Activated CD8-positive, alpha-beta memory T cell treated with anti-CD3 and anti-CD28 coated beads, Interleukin-2, amount 50 U/mL, for 1 hour (primary cell): ENCODE results near the gene IFITM1.
A peak's percentile ranks its signal among the peaks of the same experiment; 100 is the strongest.
"Not testable (repeated sequence)": the region's sequence is repeated elsewhere in the genome, so short reads cannot be mapped to it uniquely, and the experiment has no call there.

Experiments used
- DNase-seq: peaks from one replicate; pipeline ENCODE4 v3.0.0-alpha.2; 2020; ENCODE audit errors: extremely low read depth

IFITM1 gene

DNA sequence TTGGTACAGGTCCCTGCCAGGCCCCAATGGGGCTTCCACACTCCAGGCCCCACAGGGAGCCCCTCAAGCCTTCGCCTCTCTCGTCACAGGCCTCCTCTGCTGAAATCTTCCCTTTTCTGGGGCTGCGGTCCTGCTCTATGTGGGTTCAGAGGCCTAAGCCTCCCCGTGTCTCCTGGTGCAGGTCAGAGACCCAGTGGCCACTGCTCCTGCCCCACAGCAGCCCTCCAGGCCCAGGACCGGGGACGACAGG lies 12.7 kb downstream of the IFITM1 start:
- DNase-seq: no peak

DNA sequence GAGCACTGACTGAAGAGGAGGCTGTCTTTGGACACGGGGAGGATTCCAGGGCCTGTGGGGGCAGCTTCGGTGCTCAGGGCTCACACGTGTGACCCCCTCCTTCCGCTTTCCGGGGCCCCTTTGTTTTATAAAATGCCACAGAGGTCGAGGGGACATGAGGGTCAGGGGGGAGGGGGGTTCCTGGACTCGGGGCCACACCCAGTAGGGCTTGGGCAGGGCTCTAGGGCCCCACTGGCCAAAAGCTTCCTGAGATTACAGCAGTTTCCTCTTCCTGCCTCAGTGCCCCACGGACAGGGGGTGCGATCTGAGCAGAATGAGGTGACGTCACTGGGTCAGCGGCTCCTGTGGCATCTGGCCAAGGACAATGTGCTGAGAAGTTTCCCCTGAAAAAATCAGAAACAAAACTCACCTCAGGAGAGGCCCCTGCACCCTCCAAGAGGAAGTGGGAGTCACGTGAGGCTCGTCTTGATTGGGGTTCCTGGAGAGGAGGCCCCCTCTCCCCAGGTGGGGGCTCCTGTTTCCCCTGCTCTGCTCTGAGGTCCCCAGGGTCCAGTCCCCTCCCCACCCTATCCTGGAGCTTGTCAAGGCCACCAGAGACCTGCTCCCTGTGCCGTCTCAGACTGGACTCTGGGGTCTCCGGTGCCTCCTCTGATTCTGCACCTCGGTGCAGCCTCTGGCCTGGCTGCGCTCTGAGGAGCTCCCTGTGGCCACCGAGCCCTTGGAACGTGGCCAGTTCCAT lies 13.2 kb downstream of the IFITM1 start:
- DNase-seq: peak; percentile 60

DNA sequence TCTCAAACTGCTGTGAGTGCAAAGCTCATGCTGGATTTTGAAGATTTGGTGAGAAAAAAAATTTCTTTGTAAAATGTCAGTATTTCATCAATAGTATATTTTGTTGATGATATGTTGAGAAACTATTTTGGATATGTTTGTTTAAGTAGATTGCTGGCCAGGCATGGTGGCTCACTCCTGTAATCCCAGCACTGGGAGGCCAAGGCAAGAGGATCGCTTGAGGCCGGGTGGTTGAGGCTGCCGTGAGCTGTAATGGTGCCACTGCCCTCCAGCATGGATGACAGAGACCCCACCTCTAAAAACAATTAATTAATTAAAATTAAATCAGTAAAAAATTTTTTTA lies 13.7 kb downstream of the IFITM1 start:
- no peak for DNase-seq

GRCh38 chr11:328012-328411 lies 14.2 kb downstream of the IFITM1 start:
- no peak for DNase-seq

GRCh38 chr11:328516-329100 lies 14.8 kb downstream of the IFITM1 start:
- DNase-seq: not testable (repeated sequence)

GRCh38 chr11:329886-330253 lies 16.0 kb downstream of the IFITM1 start:
- no peak for DNase-seq

- DNase-seq: no peak
These were observed 16.5 kb downstream of the IFITM1 start for GRCh38 chr11:330307-330693.

DNA sequence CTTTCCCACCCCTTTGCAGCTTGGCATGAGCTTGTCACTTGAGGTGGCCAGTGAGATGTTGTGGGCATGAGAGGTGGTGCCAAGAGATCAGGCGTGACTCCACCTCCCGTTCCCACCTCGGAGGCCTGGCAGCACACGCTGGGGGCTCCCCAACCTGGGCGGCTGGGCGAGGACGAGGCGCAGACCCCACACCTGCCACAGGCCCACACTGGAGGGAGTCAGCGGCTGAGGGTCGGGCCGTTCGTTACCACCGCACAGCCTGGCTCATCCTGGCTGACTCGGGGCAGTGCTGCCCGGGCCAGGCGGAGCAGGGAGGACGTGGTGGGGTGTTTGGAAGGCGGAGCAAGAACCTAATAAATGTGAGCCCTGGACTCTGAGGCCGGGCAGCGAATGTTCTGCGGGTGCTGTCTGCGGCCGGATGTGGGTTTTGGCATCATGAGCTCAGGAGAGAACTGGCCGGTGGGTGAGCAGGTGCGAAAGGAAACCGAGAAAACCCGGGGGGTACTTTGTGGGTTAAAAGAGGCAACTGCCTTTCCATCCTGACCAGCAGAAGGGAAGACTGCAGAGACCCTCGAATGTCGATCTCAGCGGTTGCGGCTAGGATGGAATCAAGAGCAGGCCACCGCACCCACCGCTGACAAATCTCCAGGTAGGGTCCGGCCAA lies 17.0 kb downstream of the IFITM1 start:
- no peak for DNase-seq

- no peak for DNase-seq
These were observed 17.7 kb downstream of the IFITM1 start for GRCh38 chr11:331358-332060.

DNA sequence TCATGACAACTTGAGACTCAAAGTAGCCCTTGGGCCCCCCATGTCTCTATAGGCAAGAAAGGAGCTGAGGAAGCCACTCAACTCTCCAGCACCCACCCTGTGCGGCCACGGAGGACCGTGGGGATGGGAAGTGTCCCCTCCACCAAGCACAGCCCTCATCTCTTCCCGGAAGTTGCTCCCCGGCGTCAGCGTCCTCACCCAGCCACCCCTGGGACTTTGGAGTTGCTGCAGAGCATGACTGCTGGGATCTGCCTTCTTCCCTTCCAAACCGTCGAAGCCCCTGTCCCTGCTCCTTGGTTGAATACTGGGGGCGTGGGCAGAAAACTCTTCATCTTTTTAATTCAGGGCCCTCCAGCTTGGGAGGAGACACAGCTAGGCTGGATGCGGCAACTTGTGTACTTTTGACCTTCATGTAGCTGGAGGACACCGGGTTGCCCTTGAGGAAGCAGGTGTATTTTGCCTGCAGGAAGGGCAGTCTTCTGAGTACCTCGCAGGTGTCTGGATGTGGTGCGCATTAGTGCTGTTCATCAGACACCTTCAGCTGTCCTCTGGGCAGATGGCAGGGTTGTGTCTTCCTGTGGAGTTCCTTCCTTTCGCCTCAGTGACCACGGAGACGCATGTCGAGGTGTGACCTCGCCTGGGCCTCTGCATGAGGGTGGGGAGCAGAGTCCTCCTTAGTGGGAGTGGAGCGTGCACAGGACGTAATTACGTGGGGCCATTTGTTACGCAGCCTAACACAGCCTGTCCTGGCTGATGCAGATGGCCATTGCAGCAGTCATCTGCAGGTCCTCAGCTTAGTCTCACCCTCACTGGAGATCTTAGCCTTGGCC lies 19.0 kb downstream of the IFITM1 start:
- no peak for DNase-seq

DNA sequence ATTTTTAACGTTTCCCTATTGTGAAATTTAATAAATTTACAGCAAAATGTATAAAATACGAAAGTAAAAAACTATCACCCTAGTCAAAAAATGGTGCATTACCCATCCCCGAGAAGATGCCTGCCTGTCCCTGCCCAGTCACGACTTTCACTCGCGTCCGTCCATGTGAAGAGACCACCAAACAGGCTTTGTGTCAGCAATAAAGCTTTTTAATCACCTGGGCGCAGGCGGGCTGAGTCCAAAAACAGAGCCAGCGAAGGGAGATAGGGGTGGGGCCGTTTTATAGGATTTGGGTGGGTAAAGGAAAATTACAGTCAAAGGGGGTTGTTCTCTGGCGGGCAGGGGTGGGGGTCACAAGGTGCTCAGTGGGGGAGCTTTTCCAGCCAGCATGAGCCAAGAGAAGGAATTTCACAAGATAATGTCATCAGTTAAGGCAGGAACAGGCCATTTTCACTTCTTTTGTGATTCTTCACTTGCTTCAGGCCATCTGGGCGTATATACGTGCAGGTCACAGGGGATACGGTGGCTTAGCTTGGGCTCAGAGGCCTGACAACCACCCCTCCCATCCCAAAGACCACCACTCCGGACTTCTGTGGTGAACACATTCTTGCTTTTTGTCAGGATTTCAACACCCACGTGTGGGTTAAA lies 19.9 kb downstream of the IFITM1 start:
- DNase-seq: not testable (repeated sequence)

DNA sequence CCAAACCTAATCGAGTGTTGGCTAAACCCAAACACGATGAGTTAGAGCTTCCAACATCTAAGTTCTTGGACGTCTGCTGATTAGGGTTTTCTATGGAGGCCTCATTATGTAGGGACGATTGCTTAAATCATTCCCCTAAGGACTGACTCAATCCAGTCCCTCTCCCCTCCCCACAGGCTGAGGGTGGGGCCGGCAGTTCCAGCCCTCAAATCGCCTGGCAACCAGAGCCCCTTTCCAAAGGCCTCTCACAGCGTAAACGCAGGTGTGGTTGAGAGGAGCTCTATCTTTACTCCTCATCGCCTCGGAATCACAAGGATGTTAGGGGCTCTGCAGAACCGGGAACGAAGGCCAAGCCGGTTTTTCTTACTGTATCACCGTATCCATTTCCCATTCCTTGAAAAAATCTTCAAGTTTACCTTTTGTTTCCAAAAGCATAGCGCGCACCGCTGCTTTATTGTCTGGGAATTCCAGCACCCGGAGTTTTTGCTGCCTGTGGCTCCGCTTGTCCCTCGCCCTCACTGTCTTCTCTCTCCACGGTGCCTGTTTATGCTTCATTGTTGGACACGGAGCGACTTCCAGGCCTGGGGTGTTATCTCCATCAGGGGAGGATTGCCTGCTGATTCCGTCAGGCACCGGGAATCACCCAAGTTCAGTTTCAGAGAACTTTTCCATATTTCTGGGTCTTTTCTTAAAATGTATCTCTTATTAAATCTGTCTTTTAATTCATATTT lies 20.6 kb downstream of the IFITM1 start:
- DNase-seq: no peak

DNA sequence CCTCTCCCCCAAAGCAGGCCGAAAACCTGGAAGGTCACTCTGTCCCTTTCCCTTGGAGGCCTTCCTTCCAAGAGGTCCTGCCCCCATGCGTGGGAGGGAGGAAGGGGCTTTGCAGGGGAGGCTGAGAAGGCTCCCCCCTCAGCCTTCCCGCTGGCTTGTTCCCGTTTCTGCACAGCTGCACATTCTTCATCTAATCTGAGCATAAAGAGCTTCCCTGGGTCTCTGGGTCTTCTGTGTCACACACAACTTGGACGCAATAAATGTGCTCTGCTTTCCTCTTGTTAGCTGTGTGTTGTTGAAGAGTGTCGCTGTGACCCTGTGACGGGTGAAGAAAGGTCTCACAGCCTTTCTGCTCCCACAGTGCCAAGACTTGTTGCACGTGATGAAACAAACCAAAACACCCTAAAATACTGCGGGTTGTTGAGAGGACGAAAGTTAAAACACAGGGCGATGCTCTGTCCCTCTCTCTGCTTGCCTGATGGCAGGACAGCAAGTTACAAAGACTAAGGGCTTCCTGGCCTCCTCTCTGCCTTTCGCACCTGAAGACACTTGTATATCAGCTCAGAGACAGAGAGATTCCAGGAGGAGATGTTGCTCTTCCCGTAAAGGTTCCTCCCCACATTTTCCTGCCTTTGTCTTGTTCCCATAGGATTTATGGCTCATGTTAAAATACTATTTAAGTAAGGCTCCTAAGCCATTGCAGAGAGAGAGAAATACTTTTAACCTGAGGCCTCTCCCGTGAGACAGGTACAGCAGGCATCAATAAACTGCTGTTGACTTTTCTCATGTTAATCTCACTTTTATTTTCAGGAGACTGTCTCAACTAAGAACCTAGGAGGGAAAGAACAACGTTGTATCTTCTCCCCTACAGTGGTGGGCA lies 22.2 kb downstream of the IFITM1 start:
- no peak for DNase-seq

DNA sequence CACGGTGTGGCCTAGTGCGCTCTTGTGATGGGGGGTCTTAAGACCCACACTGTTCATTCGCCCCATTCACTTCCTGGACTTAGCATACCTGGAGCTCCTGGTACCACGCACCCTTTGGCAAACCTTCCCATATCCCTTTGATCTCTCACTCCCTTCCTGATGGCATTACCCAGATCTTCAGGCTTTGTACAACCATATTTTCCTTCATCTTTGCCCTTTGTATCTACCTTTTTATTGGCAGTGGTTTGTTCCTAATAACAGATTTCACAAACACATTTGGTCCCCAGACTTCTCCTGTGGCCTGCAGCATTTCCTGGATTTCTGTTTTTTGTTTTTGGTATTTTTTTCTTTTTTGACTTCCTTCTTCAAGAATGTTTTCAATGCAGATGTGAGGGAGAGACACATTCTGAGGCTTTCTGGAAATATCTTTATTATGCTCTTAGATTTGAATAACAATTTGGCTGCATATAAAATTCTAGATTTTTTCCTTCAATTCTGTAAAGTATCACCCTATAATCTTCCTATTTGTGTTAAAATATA lies 22.9 kb downstream of the IFITM1 start:
- no peak for DNase-seq

- DNase-seq: no peak
These were observed 23.9 kb downstream of the IFITM1 start for GRCh38 chr11:337711-338110.

GRCh38 chr11:339963-340362 lies 26.1 kb downstream of the IFITM1 start:
- no peak for DNase-seq

GRCh38 chr11:340539-341512 lies 27.0 kb downstream of the IFITM1 start:
- no peak for DNase-seq

- DNase-seq: no peak
These were observed 28.5 kb downstream of the IFITM1 start for GRCh38 chr11:342328-342727.
